ENCODE data around the gene USP34.
"Not testable (repeated sequence)": the region's sequence is repeated elsewhere in the genome, so short reads cannot be mapped to it uniquely, and the experiment has no call there.

The USP34 gene

GRCh38 chr2:61181382-61182058, 289.4 kb downstream of the USP34 start:
- no peak for DNase-seq

- DNase-seq, result no peak
Measured at GRCh38 chr2:61180686-61181085, 290.2 kb downstream of the USP34 start.

- peak; percentile 77 for DNase-seq
Measured at GRCh38 chr2:61179701-61180639, 290.9 kb downstream of the USP34 start.

GRCh38 chr2:61178603-61179545, 292.0 kb downstream of the USP34 start:
- DNase-seq, result no peak

GRCh38 chr2:61177727-61178549, 292.9 kb downstream of the USP34 start:
- peak; percentile 70 for DNase-seq

GRCh38 chr2:61176755-61177726, 293.8 kb downstream of the USP34 start:
- peak; percentile 97 for DNase-seq

GRCh38 chr2:61175036-61175435, 295.9 kb downstream of the USP34 start:
- DNase-seq, result no peak

GRCh38 chr2:61173116-61173515, 297.8 kb downstream of the USP34 start:
- no peak for DNase-seq

GRCh38 chr2:61172671-61173070, 298.2 kb downstream of the USP34 start:
- no peak for DNase-seq

DNA sequence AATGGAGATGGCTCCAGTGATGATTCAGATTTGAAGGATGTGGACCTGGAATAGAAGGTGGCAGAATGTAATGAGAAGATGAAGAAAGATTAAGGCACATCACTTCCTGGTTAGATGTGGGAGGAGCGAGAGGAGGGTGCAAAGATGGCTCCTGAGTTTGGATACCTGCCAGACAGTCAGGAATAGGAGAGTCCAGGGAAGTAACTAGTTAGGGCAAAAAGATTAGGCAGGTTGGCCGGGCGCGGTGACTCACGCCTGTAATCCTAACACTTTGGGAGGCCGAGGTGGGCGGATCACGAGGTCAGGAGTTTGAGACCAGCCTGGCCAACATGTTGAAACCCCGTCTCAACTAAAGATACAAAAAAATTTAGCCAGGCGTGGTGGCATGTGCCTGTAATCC, 303.3 kb downstream of the USP34 start:
- DNase-seq, result no peak

GRCh38 chr2:61165946-61166345, 304.9 kb downstream of the USP34 start:
- no peak for DNase-seq

- DNase-seq, result not testable (repeated sequence)
Measured at GRCh38 chr2:61165082-61165481, 305.8 kb downstream of the USP34 start.

- DNase-seq, result no peak
Measured at GRCh38 chr2:61162721-61163120, 308.2 kb downstream of the USP34 start.

DNA sequence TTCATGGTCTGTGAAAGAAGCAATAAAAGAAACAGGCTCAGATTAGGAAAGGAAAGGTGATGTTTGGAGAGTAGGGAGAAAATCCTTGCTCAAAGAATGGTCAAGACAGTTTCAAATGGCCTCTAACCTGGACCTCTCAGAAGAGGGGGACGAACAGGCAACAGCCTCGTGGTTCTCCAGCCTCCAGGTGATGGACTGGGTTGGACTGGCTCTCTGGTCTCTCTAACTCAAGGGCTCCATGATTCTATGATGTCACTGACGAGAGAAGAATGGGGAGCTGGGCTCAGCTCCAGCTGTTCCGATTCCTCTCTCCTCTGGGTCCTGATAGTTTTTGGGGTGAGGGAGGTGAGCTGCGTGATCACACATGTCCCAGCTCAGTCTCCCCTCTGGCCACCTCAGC, 309.0 kb downstream of the USP34 start, which contains the start of gene C2orf74:
Gene C2orf74 (plus strand): TSS at position 301 of the 400 bp plus-strand sequence. CDS start 327 bp downstream, outside the sequence.
- DNase-seq, result no peak

DNA sequence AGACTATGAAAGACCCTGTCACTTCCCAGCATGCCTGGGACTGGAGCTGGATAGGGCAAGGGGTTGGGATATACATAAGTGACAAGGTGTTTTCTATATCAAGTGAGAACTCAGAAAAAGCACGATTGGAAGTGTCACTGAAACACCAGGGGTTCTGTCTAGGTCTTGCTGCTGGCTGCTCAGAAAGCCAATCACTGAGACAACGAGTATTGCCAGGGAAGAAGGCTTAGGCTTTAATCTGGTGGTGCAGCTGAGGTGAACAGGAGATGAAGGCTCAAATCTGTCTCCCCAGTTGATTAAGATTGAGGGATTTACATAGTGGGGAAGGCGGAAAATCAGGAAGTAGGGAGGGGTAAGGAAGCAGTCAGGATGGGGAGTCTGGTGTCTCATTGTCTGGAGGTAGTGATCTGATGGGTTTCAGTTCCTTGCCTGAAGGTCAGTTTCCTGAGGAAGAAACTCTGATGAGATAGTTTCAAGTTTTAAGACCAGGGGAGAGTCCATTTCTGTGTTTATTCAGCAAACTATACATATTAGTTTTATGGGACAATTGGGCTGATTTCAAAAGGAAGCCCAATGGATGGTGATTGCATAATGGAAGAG, 312.4 kb downstream of the USP34 start:
- DNase-seq, result no peak

GRCh38 chr2:61157371-61158003, 313.4 kb downstream of the USP34 start:
- DNase-seq, result no peak

GRCh38 chr2:61151436-61151835, 319.5 kb downstream of the USP34 start:
- no peak for DNase-seq

GRCh38 chr2:61149074-61149473, 321.8 kb downstream of the USP34 start:
- no peak for DNase-seq

- not testable (repeated sequence) for DNase-seq
Measured at GRCh38 chr2:61148091-61148490, 322.8 kb downstream of the USP34 start.

DNA sequence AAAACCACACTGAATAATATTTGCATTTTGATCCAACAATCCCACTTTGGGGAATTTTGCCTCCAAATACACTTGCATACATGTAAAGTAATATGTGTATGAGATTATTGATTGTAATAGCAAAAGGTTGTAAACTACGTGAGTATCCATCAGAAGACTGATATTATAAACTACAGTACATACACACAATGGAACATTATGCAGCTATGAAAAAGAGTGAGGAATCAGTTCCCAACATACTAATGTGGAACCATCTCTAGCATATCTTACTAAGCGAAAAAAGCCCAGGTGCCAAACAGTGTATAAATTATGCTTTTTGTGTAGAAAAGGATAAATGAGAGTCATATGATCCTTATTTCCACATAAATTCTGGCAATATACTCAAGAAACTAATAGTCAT, 324.9 kb downstream of the USP34 start:
- DNase-seq, result no peak

All from femur (tissue), 1 donor.